ENCODE measurements around the gene ALDOB.

The ALDOB gene

DNA sequence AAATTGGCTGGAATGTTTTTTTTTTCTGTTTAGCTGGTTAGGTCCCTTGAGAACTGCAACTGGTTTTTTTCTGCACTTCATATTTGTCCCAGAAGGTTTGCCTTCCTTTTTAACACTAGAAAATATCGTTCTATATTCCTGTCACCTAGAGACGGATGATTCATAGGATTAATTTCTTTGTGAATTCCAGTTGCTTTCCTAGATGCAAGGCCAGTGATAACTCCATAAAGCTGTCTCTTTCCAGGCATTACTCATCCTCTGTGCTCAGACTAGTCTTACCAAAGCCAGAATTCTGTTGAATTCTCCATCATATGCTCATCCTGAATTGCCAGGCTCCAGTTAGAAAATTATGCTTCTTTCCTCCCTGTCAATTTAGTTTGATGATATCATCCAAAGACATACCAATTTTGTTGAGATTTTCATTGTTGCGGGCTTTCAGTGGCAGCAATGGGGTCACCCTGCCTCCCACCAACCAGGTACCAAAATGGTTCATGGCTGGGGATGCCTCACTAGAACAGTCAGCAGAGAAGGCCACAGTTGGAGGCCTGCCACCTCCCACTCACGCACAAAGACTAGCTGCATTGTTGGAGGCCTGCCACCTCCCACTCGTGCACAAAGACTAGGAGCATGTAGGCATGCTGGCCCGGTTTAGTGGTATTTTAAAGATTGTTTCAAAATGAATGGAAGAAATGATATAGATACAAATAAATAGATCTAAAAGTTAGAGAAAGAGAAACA lies 59.3 kb downstream of the ALDOB start:
- ChIA-PET CTCF (no interaction called here), POLR2A (interaction anchor here (1.3 kb wide), 1 partner anchor 22 kb away, joined by 4 read pairs; the partner anchor contains the start of genes MRPL50 and ZNF189)
- DNase-seq (ENCODE audit: extremely low spot score): no peak
- TF ChIP-seq TARDBP (IDR thresholded peaks at IDR 0.05) (no peak), HDGF (IDR thresholded peaks at IDR 0.05; ENCODE audit: borderline replicate concordance) (no peak), ZNF384 (IDR thresholded peaks at IDR 0.05) (no peak), FOXM1 (IDR thresholded peaks at IDR 0.05; ENCODE audit: borderline replicate concordance) (no peak), FOXA1 (IDR thresholded peaks at IDR 0.05) (no peak), FOXK2 (IDR thresholded peaks at IDR 0.05) (no peak)

GRCh38 chr9:101375546-101375945 lies 60.0 kb downstream of the ALDOB start:
- ChIA-PET POLR2A (no interaction called here), CTCF (no interaction called here)
- no peak for DNase-seq (ENCODE audit: extremely low spot score)
- TF ChIP-seq ARNT (IDR thresholded peaks at IDR 0.05): no peak
- no peak for TF ChIP-seq HDGF (IDR thresholded peaks at IDR 0.05; ENCODE audit: borderline replicate concordance)
- no peak for TF ChIP-seq ELF4 (IDR thresholded peaks at IDR 0.05)
- no peak for TF ChIP-seq CTBP1 (IDR thresholded peaks at IDR 0.05; ENCODE audit: borderline replicate concordance)
- TF ChIP-seq NFRKB (IDR thresholded peaks at IDR 0.05): no peak
- no peak for TF ChIP-seq SUZ12 (IDR thresholded peaks at IDR 0.05)

GRCh38 chr9:101372327-101373118 lies 63.1 kb downstream of the ALDOB start:
- CTCF ChIA-PET: interaction anchor here (1.2 kb wide), 1 partner anchor 15 kb away, joined by 5 read pairs; no protein-coding TSS in a partner anchor
- POLR2A ChIA-PET: no interaction called here
- DNase-seq (ENCODE audit: extremely low spot score): no peak
- no peak for TF ChIP-seq ELF4 (IDR thresholded peaks at IDR 0.05)

- no peak for DNase-seq (ENCODE audit: extremely low spot score)
- CTCF ChIA-PET: no interaction called here
- POLR2A ChIA-PET: no interaction called here
- TF ChIP-seq FOXM1 (IDR thresholded peaks at IDR 0.05; ENCODE audit: borderline replicate concordance) (no peak), L3MBTL2 (conservative IDR thresholded peaks at IDR 0.05) (no peak), ZNF384 (IDR thresholded peaks at IDR 0.05) (no peak), FOXA1 (IDR thresholded peaks at IDR 0.05) (no peak), CTBP1 (IDR thresholded peaks at IDR 0.05; ENCODE audit: borderline replicate concordance) (no peak), SP1 (IDR thresholded peaks at IDR 0.05) (no peak), ELF4 (IDR thresholded peaks at IDR 0.05) (no peak), NFRKB (IDR thresholded peaks at IDR 0.05) (no peak), TARDBP (IDR thresholded peaks at IDR 0.05) (no peak), FOXK2 (IDR thresholded peaks at IDR 0.05) (no peak), HDGF (IDR thresholded peaks at IDR 0.05; ENCODE audit: borderline replicate concordance) (no peak), ARNT (IDR thresholded peaks at IDR 0.05) (no peak), BHLHE40 (IDR thresholded peaks at IDR 0.05; ENCODE audit: borderline replicate concordance) (no peak), LEF1 (IDR thresholded peaks at IDR 0.05; ENCODE audit: borderline replicate concordance) (no peak)
Measured at GRCh38 chr9:101371813-101372212, 63.8 kb downstream of the ALDOB start.
